HG03060 (cell line): ENCODE measurements around the gene NBEA.

Experiments
- ATAC-seq: cut with Tn5 transposase; IDR thresholded peaks from one replicate; pipeline ENCODE4 v1.9.1; 2021; ENCODE audit warnings: low read depth, moderate number of reproducible peaks; ENCODE audit not compliant: unreplicated experiment

The NBEA gene

DNA sequence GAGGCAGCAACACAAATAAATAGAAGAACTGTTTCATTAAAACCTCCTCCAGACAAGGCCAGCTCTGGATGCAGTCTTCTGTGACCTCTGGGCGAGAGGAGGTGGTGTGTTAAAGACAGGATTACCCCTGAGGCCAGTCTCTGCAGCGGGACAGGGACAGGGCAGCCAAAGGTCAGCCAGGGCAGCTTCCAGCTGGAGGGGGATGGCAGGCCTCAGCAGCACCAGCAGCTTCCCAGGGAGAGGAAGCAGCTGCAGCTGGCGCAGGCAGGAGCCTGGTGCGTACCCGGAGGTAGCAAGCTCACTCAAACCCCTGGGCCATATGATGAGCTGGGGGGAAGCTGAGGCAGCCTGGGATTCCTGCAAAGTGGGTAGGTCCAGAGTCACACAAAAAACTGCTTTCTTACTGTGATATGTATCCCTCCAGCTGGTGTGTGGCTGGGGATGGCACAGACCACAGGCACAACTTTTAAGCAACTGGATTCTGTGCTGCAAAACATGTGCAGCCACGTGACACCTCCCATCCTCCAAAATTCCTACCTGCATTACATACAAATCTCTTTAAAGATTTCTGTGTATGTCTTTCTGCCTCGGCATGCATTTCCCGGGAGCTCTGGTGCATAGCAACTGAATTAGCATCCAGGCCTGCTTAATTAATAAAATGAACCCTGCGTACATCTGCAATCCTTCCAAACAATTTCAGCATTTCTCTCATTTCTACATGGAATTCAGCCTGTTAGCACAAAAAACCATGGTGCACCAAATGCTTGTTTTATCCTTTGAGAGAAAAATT, 772.7 kb downstream of the NBEA start:
- no peak for ATAC-seq

DNA sequence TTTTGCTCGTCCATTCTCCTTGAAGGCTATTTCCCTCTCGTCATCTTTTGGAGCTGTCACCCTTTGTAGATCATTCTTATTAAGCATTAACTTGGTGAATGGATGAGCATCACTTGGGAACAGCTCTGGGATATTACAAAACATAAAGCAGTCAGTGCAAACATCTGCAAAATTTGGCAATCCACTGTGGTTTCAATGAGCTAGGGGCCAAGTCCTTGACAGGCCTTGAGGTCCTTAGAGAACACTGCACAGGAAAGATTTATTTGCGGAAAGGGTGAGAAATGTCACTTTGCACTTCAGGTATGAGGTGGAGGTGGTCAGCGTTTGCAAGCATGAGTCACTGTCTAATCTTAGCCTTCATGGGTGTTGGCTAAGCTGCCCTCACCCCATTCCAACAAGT, 774.1 kb downstream of the NBEA start:
- no peak for ATAC-seq

DNA sequence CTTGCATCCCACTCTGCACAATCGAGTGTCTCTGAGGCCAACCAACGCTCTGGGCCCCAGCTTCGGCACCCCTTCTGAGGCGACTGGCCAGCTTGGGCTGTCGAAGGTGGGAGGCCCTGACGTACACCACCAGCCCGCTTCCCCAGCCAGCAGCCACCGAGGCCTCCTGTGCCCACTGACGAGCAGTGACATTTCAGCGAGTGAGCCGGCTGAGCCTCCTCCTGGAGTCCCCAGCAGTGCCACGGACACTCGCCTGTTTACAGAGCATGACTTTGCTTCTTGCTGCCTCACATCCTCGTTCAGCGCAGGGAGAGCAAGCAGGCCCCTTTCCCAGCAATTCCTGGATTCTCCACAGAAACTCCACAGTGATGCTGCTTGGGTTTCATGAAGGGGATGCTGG, 774.7 kb downstream of the NBEA start:
- ATAC-seq: no peak

DNA sequence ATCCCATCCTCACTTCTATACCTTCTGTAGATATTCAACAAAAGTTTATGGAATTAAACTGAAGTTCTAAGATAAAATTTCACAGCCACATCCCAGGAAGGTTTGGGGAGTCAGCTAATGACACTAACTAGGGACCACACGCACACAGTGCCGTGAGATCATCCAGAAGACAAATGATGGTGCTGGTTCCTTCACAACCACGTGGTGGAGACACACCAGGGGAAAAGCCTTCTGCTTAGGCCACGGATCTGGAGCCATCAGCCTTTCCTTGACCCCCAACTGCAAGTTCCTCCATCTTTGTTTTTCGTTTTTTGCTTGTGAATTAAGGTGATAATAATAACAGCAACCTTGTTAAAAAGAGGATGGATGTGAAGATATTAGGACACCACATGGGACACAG, 776.0 kb downstream of the NBEA start:
- no peak for ATAC-seq

DNA sequence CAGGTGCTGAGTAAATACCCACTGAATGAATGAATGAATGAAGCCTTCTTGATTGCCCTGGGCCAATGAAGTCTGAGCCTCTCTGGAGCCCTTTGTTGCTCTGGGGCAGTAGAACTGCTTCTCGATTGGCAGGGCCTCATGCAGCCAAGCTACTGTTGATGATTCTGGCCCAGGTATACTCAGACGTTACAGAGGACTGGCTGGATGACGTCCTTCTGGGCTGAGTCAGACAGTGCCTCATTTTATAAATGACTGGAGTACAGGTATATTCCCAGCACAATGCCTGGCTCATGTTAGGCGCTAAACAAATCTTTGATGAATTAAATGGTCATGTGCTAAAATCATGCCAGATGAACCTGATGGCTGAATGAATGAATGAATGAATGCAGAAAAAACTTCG, 778.2 kb downstream of the NBEA start:
- no peak for ATAC-seq

DNA sequence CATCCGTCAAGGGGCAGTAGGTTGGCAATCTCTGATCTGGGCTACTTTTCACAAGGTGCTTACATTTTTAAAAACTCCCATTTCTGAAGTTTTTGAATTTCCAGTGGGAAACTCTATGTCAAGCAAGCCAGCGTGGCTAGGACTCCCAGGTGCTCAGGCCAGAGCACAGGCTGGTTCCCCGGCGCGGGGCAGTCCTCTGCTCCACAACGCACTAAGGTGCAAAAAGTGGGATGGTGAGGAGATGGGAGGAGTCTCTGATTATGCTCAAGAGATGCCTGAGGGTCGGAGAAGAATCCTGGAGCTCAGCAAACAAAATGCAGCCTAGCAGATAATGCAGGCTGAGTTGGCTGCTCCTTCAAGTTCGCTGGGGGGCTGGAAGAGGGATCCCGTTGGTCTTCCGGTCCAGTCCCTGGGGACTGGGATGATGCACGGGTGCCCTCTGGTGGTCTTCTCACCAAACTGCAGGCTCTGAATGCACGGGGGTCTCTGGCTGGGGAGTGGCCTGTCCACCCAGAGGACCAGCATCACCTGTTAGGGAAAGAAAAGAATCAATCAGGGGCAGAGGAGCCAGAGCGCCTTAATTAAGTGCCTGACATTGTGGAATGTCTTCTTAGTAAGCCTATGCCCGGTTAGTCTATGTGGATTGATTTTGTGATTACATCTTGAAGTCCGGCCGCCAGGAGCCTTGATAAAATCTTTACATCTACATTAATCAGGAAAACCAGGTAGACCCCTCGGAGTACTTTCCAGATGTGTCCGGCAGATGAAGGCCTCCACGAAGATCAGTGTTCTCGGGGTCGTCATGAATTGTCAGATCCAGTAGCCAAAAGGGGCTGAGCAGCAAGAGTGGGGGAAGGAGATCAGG, 778.9 kb downstream of the NBEA start:
- no peak for ATAC-seq
